HG03175 (cell line): ENCODE results near the gene DEPDC5.
"Not testable (repeated sequence)": the region's sequence is repeated elsewhere in the genome, so short reads cannot be mapped to it uniquely, and the experiment has no call there.

ENCODE experiments used
- ATAC-seq: cut with Tn5 transposase; IDR thresholded peaks from one replicate; pipeline ENCODE4 v1.9.1; 2021; ENCODE audit warnings: mild to moderate bottlenecking, moderate library complexity; ENCODE audit not compliant: unreplicated experiment

The DEPDC5 gene

GRCh38 chr22:31813898-31814297, 60.1 kb downstream of the DEPDC5 start:
- not testable (repeated sequence) for ATAC-seq

- no peak for ATAC-seq
Observed at GRCh38 chr22:31814942-31815341, 61.1 kb downstream of the DEPDC5 start.

GRCh38 chr22:31815383-31815814, 61.6 kb downstream of the DEPDC5 start:
- ATAC-seq, result not testable (repeated sequence)

GRCh38 chr22:31816750-31817149, 62.9 kb downstream of the DEPDC5 start:
- ATAC-seq, result no peak

- ATAC-seq, result no peak
Observed at GRCh38 chr22:31818481-31819392, 64.9 kb downstream of the DEPDC5 start.

- ATAC-seq, result no peak
Observed at GRCh38 chr22:31820655-31821054, 66.8 kb downstream of the DEPDC5 start.

GRCh38 chr22:31821572-31821971, 67.8 kb downstream of the DEPDC5 start:
- no peak for ATAC-seq

- no peak for ATAC-seq
Observed at GRCh38 chr22:31822523-31822922, 68.7 kb downstream of the DEPDC5 start.

- ATAC-seq, result no peak
Observed at GRCh38 chr22:31825513-31825912, 71.7 kb downstream of the DEPDC5 start.

- no peak for ATAC-seq
Observed at GRCh38 chr22:31826443-31826842, 72.6 kb downstream of the DEPDC5 start.

GRCh38 chr22:31828739-31829138, 74.9 kb downstream of the DEPDC5 start:
- ATAC-seq, result no peak

- ATAC-seq, result no peak
Observed at GRCh38 chr22:31829505-31829904, 75.7 kb downstream of the DEPDC5 start.

GRCh38 chr22:31830721-31831070, 76.9 kb downstream of the DEPDC5 start:
- no peak for ATAC-seq

GRCh38 chr22:31833930-31834329, 80.1 kb downstream of the DEPDC5 start:
- no peak for ATAC-seq

- no peak for ATAC-seq
Observed at GRCh38 chr22:31836010-31836409, 82.2 kb downstream of the DEPDC5 start.

- ATAC-seq, result no peak
Observed at GRCh38 chr22:31838917-31839316, 85.1 kb downstream of the DEPDC5 start.

GRCh38 chr22:31839986-31840385, 86.2 kb downstream of the DEPDC5 start:
- ATAC-seq, result no peak

- ATAC-seq, result no peak
Observed at GRCh38 chr22:31840585-31840984, 86.8 kb downstream of the DEPDC5 start.

GRCh38 chr22:31841078-31841827, 87.4 kb downstream of the DEPDC5 start:
- no peak for ATAC-seq

GRCh38 chr22:31843526-31843925, 89.7 kb downstream of the DEPDC5 start:
- ATAC-seq, result no peak

GRCh38 chr22:31844941-31845340, 91.1 kb downstream of the DEPDC5 start:
- ATAC-seq, result no peak
